Measurements from ENCODE around the gene FOXN4. TPM values are rescaled to one million over a fixed set of nuclear protein-coding genes. Genes with fewer than 3 reads are reported as not detected.

FOXN4 gene
- total RNA-seq, 4 donors from 2014 or later: not detected

DNA sequence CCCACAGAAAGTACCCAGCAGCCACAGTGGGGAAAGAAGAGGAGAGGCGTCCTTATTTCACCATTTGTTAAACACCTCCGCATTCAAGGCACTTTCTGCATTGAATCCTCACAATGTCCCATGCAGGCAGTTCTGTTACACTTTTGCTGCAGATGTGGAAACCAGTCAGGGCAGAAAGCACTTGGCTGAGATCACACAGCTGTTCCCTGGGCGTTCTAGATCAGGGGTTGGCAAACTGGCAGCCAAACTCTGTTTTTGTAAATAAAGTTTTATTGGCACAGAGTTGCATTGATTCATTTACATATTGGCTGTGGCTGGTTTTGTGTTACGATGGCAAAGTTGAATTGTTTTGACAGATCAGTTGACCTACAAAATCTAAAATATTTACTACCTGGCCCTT, 20.1 kb downstream of the FOXN4 start:
- TF ChIP-seq, protein P1, sequence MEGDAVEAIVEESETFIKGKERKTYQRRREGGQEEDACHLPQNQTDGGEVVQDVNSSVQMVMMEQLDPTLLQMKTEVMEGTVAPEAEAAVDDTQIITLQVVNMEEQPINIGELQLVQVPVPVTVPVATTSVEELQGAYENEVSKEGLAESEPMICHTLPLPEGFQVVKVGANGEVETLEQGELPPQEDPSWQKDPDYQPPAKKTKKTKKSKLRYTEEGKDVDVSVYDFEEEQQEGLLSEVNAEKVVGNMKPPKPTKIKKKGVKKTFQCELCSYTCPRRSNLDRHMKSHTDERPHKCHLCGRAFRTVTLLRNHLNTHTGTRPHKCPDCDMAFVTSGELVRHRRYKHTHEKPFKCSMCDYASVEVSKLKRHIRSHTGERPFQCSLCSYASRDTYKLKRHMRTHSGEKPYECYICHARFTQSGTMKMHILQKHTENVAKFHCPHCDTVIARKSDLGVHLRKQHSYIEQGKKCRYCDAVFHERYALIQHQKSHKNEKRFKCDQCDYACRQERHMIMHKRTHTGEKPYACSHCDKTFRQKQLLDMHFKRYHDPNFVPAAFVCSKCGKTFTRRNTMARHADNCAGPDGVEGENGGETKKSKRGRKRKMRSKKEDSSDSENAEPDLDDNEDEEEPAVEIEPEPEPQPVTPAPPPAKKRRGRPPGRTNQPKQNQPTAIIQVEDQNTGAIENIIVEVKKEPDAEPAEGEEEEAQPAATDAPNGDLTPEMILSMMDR (IDR thresholded peaks at IDR 0.05): no peak
- TF ChIP-seq EP300 (IDR thresholded peaks at IDR 0.05): no peak
- no peaks in the 10 kb centered on the region for H3K36me3 ChIP-seq
- no peaks in the 10 kb centered on the region for H3K27me3 ChIP-seq
- H3K9me3 ChIP-seq: no peaks in the 10 kb centered on the region
- no peak overlapping the region for H3K4me3 ChIP-seq
- no peak overlapping the region for H3K27ac ChIP-seq
- WGBS, 2 donors (ENCODE audit: low coverage in 1 of 2): 73 to 87% methylated on average over 3 to 4 of the region's 4 CpGs
- no peak for ATAC-seq
- H3K4me1 ChIP-seq: peaks cover 0 to 18% (median 5%) of the 10 kb centered on the region in 3 donors

DNA sequence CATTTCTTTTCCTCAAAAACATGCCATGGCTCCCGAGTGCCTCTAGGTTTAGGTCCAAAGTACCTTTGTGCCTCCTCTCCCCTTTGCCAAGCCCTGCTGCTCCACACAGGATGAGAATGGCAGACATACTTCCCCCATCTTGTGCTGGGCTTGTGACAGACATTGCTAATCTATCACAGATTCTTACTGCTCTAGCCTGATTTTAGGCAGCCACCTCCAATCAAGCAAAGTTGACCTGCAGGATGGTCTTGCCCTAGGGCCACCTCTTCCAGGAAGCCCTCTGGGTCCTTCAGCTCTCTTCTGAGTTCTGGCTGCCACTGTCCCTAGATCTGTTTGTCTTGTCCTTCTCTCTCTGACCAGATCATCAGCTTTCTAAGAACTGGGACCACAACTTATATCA, 20.5 kb downstream of the FOXN4 start:
- H3K36me3 ChIP-seq: no peaks in the 10 kb centered on the region
- ATAC-seq: no peak
- H3K4me1 ChIP-seq: peaks cover 0 to 18% (median 5%) of the 10 kb centered on the region in 3 donors
- 95 to 100% methylated on average over 1 of the region's 1 CpG for WGBS, 2 donors (ENCODE audit: low coverage in 1 of 2)
- H3K27me3 ChIP-seq: no peaks in the 10 kb centered on the region
- H3K9me3 ChIP-seq: no peaks in the 10 kb centered on the region
- no peak overlapping the region for H3K4me3 ChIP-seq
- TF ChIP-seq EP300 (IDR thresholded peaks at IDR 0.05) (no peak), POLR2A (IDR thresholded peaks at IDR 0.05) (no peak), POLR2AphosphoS5 (IDR thresholded peaks at IDR 0.05) (no peak)
- TF ChIP-seq, protein P1 (IDR thresholded peaks at IDR 0.05): no peak
- H3K27ac ChIP-seq: no peak overlapping the region

DNA sequence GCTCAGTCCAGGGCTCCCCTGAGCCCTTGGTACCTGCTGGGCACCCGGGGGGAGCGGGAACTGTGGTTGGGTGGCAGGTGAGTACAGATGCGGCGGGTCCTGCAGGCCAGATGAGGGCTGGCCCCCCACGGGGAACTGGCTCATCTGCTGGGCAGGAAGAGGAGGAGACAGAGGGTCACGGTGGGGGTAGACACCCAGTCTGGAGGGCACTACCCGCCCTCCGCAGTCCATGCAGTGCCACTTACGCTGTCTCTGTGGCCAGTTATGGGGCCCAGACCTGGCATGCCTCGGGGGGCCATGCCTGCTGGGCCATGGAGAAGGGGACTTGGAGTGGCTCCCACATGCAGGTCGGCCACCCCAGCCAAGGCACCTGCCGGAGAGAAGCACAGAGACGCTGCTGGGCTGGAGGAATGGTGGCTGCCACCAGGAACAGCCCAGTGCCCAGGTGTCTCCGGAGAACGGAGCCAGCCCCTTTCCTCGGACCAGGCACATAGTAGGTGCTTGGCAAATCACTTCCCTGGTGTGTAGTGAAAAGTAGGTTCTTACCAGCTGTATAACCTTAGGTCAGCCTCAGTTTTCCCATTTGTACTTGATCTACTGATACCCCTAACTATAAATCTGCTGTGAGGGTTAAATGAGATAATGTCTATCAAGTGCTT, 21.1 kb downstream of the FOXN4 start:
- no peaks in the 10 kb centered on the region for H3K36me3 ChIP-seq

DNA sequence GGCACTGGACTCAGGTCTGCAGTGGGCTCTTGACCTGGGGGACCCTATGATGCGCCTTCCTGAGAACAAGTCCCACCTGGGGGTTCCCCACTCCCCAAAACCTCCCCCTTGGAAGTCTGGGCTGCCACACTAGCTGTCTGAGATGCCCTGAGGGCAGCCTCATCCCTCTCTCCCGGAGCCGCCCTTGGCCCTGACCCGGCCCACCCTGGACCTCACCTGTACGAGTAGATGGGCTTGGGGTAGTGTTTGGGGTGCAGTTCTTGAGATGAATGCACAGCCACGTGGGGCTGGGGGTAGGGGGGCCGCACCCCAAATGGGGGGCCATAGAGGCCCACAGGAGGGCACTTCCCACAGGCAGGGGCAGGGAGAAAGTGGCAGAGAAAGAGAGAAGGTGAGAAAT, 21.9 kb downstream of the FOXN4 start:
- Histone ChIP-seq H3K4me1 (peaks cover 0 to 17% (median 5%) of the 10 kb centered on the region in 3 donors), H3K27ac (no peak overlapping the region), H3K36me3 (no peaks in the 10 kb centered on the region), H3K4me3 (no peak overlapping the region), H3K27me3 (no peaks in the 10 kb centered on the region), H3K9me3 (no peaks in the 10 kb centered on the region)
- no peak for TF ChIP-seq POLR2A (IDR thresholded peaks at IDR 0.05)
- TF ChIP-seq, protein P1 (IDR thresholded peaks at IDR 0.05): no peak
- no peak for TF ChIP-seq POLR2AphosphoS5 (IDR thresholded peaks at IDR 0.05)
- TF ChIP-seq EP300 (IDR thresholded peaks at IDR 0.05): no peak
- ATAC-seq: no peak
- no CpG with 5 or more reads among the region's 7 CpGs for WGBS, 2 donors (ENCODE audit: low coverage in 1 of 2)

More for the DNA sequence above, 21.1 kb downstream of the FOXN4 start:
- TF ChIP-seq, protein P1 (IDR thresholded peaks at IDR 0.05): no peak
- no peak for TF ChIP-seq POLR2A (IDR thresholded peaks at IDR 0.05)
- no peak for TF ChIP-seq POLR2AphosphoS5 (IDR thresholded peaks at IDR 0.05)
- no peak for TF ChIP-seq EP300 (IDR thresholded peaks at IDR 0.05)
- Histone ChIP-seq H3K4me1 (peaks cover 0 to 18% (median 5%) of the 10 kb centered on the region in 3 donors), H3K27me3 (no peaks in the 10 kb centered on the region), H3K4me3 (no peak overlapping the region), H3K27ac (no peak overlapping the region), H3K9me3 (no peaks in the 10 kb centered on the region)
- ATAC-seq: no peak
- 73 to 100% methylated on average over 1 to 3 of the region's 16 CpGs for WGBS, 2 donors (ENCODE audit: low coverage in 1 of 2)

DNA sequence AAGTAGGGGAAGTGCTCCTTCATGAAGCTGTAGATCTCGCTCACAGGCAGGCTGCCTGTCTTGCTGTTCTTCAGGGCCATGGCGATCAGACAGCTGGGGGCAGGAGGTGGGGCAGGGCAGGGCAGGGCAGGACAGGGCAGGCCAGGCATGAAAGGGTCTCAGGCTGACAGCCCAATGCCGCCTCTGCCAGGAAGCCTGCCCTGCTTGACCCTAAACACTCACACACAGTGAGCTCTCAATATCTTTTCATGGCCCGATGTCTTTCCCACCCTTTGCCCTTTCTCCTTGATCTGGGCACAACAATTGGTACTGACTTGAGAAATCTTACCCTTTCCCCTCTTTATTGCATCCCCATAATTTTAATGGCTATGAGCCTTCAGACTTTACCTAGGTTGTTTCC, 22.4 kb downstream of the FOXN4 start:
- no peaks in the 10 kb centered on the region for H3K27me3 ChIP-seq
- no peaks in the 10 kb centered on the region for H3K9me3 ChIP-seq
- no peak overlapping the region for H3K4me3 ChIP-seq
- no peak for ATAC-seq
- no peak overlapping the region for H3K27ac ChIP-seq
- 35 to 97% methylated on average over 2 to 3 of the region's 4 CpGs for WGBS, 2 donors (ENCODE audit: low coverage in 1 of 2)
- TF ChIP-seq EP300 (IDR thresholded peaks at IDR 0.05) (no peak), POLR2AphosphoS5 (IDR thresholded peaks at IDR 0.05) (no peak), POLR2A (IDR thresholded peaks at IDR 0.05) (no peak)
- TF ChIP-seq, protein P1 (IDR thresholded peaks at IDR 0.05): no peak
- peaks cover 0 to 12% (median 5%) of the 10 kb centered on the region in 3 donors for H3K4me1 ChIP-seq
- no peaks in the 10 kb centered on the region for H3K36me3 ChIP-seq
